Measurements from ENCODE around the gene BIRC2. TPM values are rescaled to one million over a fixed set of nuclear protein-coding genes. Genes with fewer than 3 reads are reported as not detected.
A peak's percentile ranks its signal among the peaks of the same experiment; 100 is the strongest.

BIRC2 gene
- total RNA-seq, 1 donor from 2014 or later: 53.1 TPM

GRCh38 chr11:102386136-102386734 is 39.2 kb downstream of the BIRC2 start:
- H3K4me1 Mint-ChIP-seq (ENCODE audit: unreplicated experiment): peaks cover 69% of the 10 kb centered on the region

GRCh38 chr11:102387043-102387781 is 40.2 kb downstream of the BIRC2 start:
- peaks cover 10% of the 10 kb centered on the region for H3K27me3 Mint-ChIP-seq (ENCODE audit: unreplicated experiment)
- peaks cover 60% of the 10 kb centered on the region for H3K4me1 Mint-ChIP-seq (ENCODE audit: unreplicated experiment)
- peaks cover 37% of the 10 kb centered on the region for H3K36me3 Mint-ChIP-seq (ENCODE audit: low read depth, unreplicated experiment)
- TF ChIP-seq CTCF (IDR thresholded peaks at IDR 0.05; ENCODE audit: unreplicated experiment): no peak
- no peak overlapping the region for H3K27ac Mint-ChIP-seq (ENCODE audit: unreplicated experiment)
- no peaks in the 10 kb centered on the region for H3K9me3 Mint-ChIP-seq (ENCODE audit: unreplicated experiment)
- no peak for DNase-seq (ENCODE audit: low spot score)
- H3K4me3 Mint-ChIP-seq (ENCODE audit: unreplicated experiment): no peak overlapping the region

More at GRCh38 chr11:102386136-102386734, 39.2 kb downstream of the BIRC2 start:
- no peak overlapping the region for H3K4me3 Mint-ChIP-seq (ENCODE audit: unreplicated experiment)
- H3K9me3 Mint-ChIP-seq (ENCODE audit: unreplicated experiment): no peaks in the 10 kb centered on the region
- H3K27ac Mint-ChIP-seq (ENCODE audit: unreplicated experiment): peak overlapping the region; percentile 88
- H3K36me3 Mint-ChIP-seq (ENCODE audit: low read depth, unreplicated experiment): peaks cover 42% of the 10 kb centered on the region
- TF ChIP-seq CTCF (IDR thresholded peaks at IDR 0.05; ENCODE audit: unreplicated experiment): no peak
- DNase-seq (ENCODE audit: low spot score): no peak
- peaks cover 10% of the 10 kb centered on the region for H3K27me3 Mint-ChIP-seq (ENCODE audit: unreplicated experiment)

- Mint-ChIP-seq H3K27ac (ENCODE audit: unreplicated experiment) (no peak overlapping the region), H3K9me3 (ENCODE audit: unreplicated experiment) (no peaks in the 10 kb centered on the region), H3K27me3 (ENCODE audit: unreplicated experiment) (peaks cover 8% of the 10 kb centered on the region), H3K4me1 (ENCODE audit: unreplicated experiment) (peaks cover 40% of the 10 kb centered on the region), H3K36me3 (ENCODE audit: low read depth, unreplicated experiment) (peaks cover 39% of the 10 kb centered on the region), H3K4me3 (ENCODE audit: unreplicated experiment) (peak overlapping the region; percentile 9)
- no peak for DNase-seq (ENCODE audit: low spot score)
- no peak for TF ChIP-seq CTCF (IDR thresholded peaks at IDR 0.05; ENCODE audit: unreplicated experiment)
These were observed 42.2 kb downstream of the BIRC2 start for GRCh38 chr11:102389253-102389652.

- H3K27me3 Mint-ChIP-seq (ENCODE audit: unreplicated experiment): peaks cover 4% of the 10 kb centered on the region
- H3K36me3 Mint-ChIP-seq (ENCODE audit: low read depth, unreplicated experiment): peaks cover 34% of the 10 kb centered on the region
- H3K9me3 Mint-ChIP-seq (ENCODE audit: unreplicated experiment): no peaks in the 10 kb centered on the region
- peaks cover 24% of the 10 kb centered on the region for H3K4me1 Mint-ChIP-seq (ENCODE audit: unreplicated experiment)
- peak overlapping the region; percentile 56 for H3K4me3 Mint-ChIP-seq (ENCODE audit: unreplicated experiment)
- DNase-seq (ENCODE audit: low spot score): peak; percentile 59
- H3K27ac Mint-ChIP-seq (ENCODE audit: unreplicated experiment): peak overlapping the region; percentile 62
- TF ChIP-seq CTCF (IDR thresholded peaks at IDR 0.05; ENCODE audit: unreplicated experiment): peak; percentile 84
These were observed 43.9 kb downstream of the BIRC2 start for GRCh38 chr11:102390667-102391465.

All from endothelial cell (in vitro differentiated cells).